B cell (primary cell): ENCODE measurements around the gene BID.

Experiments
- CTCF ChIP-seq: fragments of 200-600 bp; IDR thresholded peaks from one replicate; pipeline ENCODE4 v1.8.0; 2022; ENCODE audit warnings: antibody characterized with exemption, mild to moderate bottlenecking
- EZH2 ChIP-seq: IDR thresholded peaks from 2 replicates; pipeline ENCODE4 v1.6.1; 2012; ENCODE audit warnings: borderline replicate concordance, low read depth, mild to moderate bottlenecking, moderate library complexity, low read length; ENCODE audit not compliant: insufficient read depth, poor library complexity, severe bottlenecking

GRCh38 chr22:17802411-17802810 lies 28.1 kb upstream of the BID start:
- TF ChIP-seq EZH2 (no peak), CTCF (no peak)
